DOHH2 (cell line): Measurements from ENCODE around the gene AURKB.

Experiments used
- H3F3A ChIP-seq: fragments of 200-600 bp; sonication (generic), shearing (Covaris generic); 2 replicates; pipeline ENCODE4 v1.6.0; 2016; ENCODE audit warnings: antibody characterized with exemption, mild to moderate bottlenecking; ENCODE audit not compliant: control insufficient read depth, insufficient read depth
- H3K27ac ChIP-seq: fragments of 200-600 bp; sonication (generic); 2 replicates; pipeline ENCODE4 v1.5.1; 2014; ENCODE audit warnings: low read depth, mild to moderate bottlenecking, low read length, moderate library complexity
- H3K27me3 ChIP-seq: fragments of 200-600 bp; sonication (generic); 2 replicates; pipeline ENCODE4 v1.6.1; 2014; ENCODE audit warnings: mild to moderate bottlenecking, low read length, mixed read lengths; ENCODE audit not compliant: control insufficient read depth
- H3K36me3 ChIP-seq: fragments of 200-600 bp; sonication (generic); 2 replicates; pipeline ENCODE4 v1.6.1; 2014; ENCODE audit warnings: mild to moderate bottlenecking, low read length, moderate library complexity, mixed read lengths; ENCODE audit not compliant: control insufficient read depth
- H3K4me1 ChIP-seq: fragments of 200-600 bp; sonication (generic); 2 replicates; pipeline ENCODE4 v1.6.1; 2014; ENCODE audit warnings: mild to moderate bottlenecking, low read length, mixed read lengths; ENCODE audit not compliant: control insufficient read depth
- H3K4me2 ChIP-seq: fragments of 200-600 bp; sonication (generic); 2 replicates; pipeline ENCODE4 v1.6.0; 2014; ENCODE audit warnings: mild to moderate bottlenecking, low read length, moderate library complexity
- H3K4me3 ChIP-seq: fragments of 200-600 bp; sonication (generic); 2 replicates; pipeline ENCODE4 v1.5.1; 2014; ENCODE audit warnings: mild to moderate bottlenecking, low read length, mixed read lengths
- H3K79me2 ChIP-seq: fragments of 200-600 bp; sonication (generic); 2 replicates; pipeline ENCODE4 v1.6.1; 2014; ENCODE audit warnings: mild to moderate bottlenecking, low read length, mixed read lengths; ENCODE audit not compliant: control insufficient read depth
- H3K9me2 ChIP-seq: fragments of 200-600 bp; sonication (generic); replicated peaks from 2 replicates; pipeline ENCODE4 v1.6.1; 2014; ENCODE audit warnings: mild to moderate bottlenecking, low read length, mixed read lengths; ENCODE audit not compliant: control insufficient read depth
- H3K9me3 ChIP-seq: fragments of 200-600 bp; sonication (generic); 2 replicates; pipeline ENCODE4 v1.6.1; 2014; ENCODE audit warnings: antibody characterized with exemption, low read length, mixed read lengths; ENCODE audit not compliant: control insufficient read depth, insufficient read depth
- H4K20me1 ChIP-seq: fragments of 200-600 bp; sonication (generic); 2 replicates; pipeline ENCODE4 v1.6.0; 2014; ENCODE audit warnings: low read depth, mild to moderate bottlenecking, antibody characterized with exemption, low read length, moderate library complexity; ENCODE audit not compliant: control insufficient read depth, insufficient read depth
- CTCF ChIP-seq: fragments of 200-600 bp; sonication (generic); IDR thresholded peaks from one replicate; pipeline ENCODE4 v1.5.1; 2014; ENCODE audit warnings: antibody characterized with exemption, mild to moderate bottlenecking, low read depth, low read length; ENCODE audit not compliant: poor library complexity, severe bottlenecking
- EZH2phosphoT487 ChIP-seq: fragments of 200-600 bp; sonication (generic); IDR thresholded peaks from 2 replicates; pipeline ENCODE4 v1.6.1; 2017; ENCODE audit warnings: borderline replicate concordance, mild to moderate bottlenecking, antibody characterized with exemption, low read length, moderate library complexity, mixed read lengths

AURKB gene

GRCh38 chr17:8159459-8160223 lies 50.7 kb downstream of the AURKB start:
- H3F3A ChIP-seq, result peaks cover 22% of the 10 kb centered on the region
- TF ChIP-seq CTCF, result peak; percentile 8
- no peak for TF ChIP-seq EZH2phosphoT487
- no peaks in the 10 kb centered on the region for H3K27me3 ChIP-seq
- peaks cover 69% of the 10 kb centered on the region for H3K4me1 ChIP-seq
- peaks cover 43% of the 10 kb centered on the region for H3K36me3 ChIP-seq
- H4K20me1 ChIP-seq, result peaks cover 7% of the 10 kb centered on the region; the same call in 1 of the 2 replicates
- no peak overlapping the region for H3K27ac ChIP-seq
- peaks cover 36% of the 10 kb centered on the region for H3K79me2 ChIP-seq
- H3K4me3 ChIP-seq, result no peak overlapping the region
- H3K9me3 ChIP-seq, result no peaks in the 10 kb centered on the region
- no peak overlapping the region for H3K4me2 ChIP-seq
- H3K9me2 ChIP-seq, result no peaks in the 10 kb centered on the region

DNA sequence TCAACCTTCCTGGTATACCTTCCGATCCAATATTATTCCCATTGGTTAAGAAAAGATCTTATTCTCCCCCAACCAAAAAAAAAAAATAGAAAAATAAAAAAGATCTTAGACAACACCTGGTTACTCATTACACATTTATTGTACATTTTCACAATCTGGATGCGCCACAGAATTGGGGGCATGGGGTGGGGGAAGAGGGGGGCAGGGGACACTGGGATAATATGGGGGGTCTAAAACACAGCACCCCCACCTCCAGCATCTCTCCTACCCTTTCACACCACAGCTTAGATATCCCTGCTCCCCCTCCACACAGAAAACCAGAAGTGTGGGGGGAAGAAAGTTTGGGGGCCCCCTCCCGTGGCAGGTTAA lies 51.4 kb downstream of the AURKB start:
- peaks cover 43% of the 10 kb centered on the region for H3K36me3 ChIP-seq
- H3F3A ChIP-seq, result peaks cover 22% of the 10 kb centered on the region
- no peaks in the 10 kb centered on the region for H3K9me2 ChIP-seq
- no peaks in the 10 kb centered on the region for H3K27me3 ChIP-seq
- H3K9me3 ChIP-seq, result no peaks in the 10 kb centered on the region
- H3K4me2 ChIP-seq, result peak overlapping the region; percentile 74; the same call in 1 of the 2 replicates
- H3K4me3 ChIP-seq, result no peak overlapping the region
- no peak overlapping the region for H3K27ac ChIP-seq
- H3K79me2 ChIP-seq, result peaks cover 36% of the 10 kb centered on the region
- H4K20me1 ChIP-seq, result peaks cover 7% of the 10 kb centered on the region; the same call in 1 of the 2 replicates
- peaks cover 69% of the 10 kb centered on the region for H3K4me1 ChIP-seq
- TF ChIP-seq EZH2phosphoT487, result no peak
- TF ChIP-seq CTCF, result no peak

DNA sequence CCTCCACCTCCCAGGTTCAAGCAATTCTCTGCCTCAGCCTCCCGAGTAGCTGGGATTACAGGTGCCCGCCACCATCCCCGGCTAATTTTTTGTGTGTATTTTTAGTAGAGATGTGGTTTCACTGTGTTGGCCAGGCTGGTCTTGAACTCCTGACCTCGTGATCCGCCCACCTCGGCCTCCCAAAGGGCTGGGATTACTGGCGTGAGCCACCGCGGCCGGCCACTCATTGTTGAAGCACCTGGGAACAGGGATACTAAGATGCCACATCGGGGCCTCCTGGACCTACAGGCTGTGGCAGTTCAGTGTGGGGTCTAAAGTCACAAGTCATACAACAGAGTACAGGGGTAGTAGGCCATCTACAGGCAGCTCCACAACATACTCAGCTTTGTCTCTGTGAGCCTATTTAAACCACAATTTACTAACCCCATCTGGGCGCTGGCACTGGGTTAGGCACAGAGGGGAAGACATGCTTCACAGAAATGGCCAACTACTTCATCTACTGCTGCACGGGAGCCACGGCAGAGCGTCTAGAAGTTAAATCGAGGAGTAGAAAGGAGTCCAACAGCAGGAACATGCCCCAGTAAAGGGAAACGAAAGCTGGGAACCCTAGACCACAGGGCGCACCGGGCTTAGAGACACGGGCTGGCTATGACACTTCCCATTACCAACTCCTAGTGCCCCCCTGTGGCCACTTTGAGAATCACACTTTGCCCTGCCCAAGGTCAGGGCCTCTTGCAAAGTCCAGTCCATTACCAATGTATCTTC lies 51.9 kb downstream of the AURKB start:
- peak overlapping the region; percentile 37 for H3K27ac ChIP-seq
- no peaks in the 10 kb centered on the region for H3K9me3 ChIP-seq
- no peaks in the 10 kb centered on the region for H3K9me2 ChIP-seq
- H3K4me1 ChIP-seq, result peaks cover 69% of the 10 kb centered on the region
- peak overlapping the region; percentile 74 for H3K4me2 ChIP-seq
- no peaks in the 10 kb centered on the region for H3K27me3 ChIP-seq
- H3K4me3 ChIP-seq, result peak overlapping the region; percentile 43
- H3K79me2 ChIP-seq, result peaks cover 36% of the 10 kb centered on the region
- TF ChIP-seq EZH2phosphoT487 (no peak), CTCF (peak; percentile 83)
- peaks cover 18% of the 10 kb centered on the region for H3F3A ChIP-seq
- H3K36me3 ChIP-seq, result peaks cover 43% of the 10 kb centered on the region
- peaks cover 7% of the 10 kb centered on the region; the same call in 1 of the 2 replicates for H4K20me1 ChIP-seq
